HPDE6-E6E7 (cell line): ENCODE results near the gene GAS7.

Experiments used
- DNase-seq: peaks from one replicate; pipeline ENCODE4 v3.0.0; 2011; ENCODE audit warnings: missing footprints; ENCODE audit errors: extremely low spot score

Gene GAS7

GRCh38 chr17:9982159-9982558, 216.2 kb downstream of the GAS7 start:
- DNase-seq = no peak

DNA sequence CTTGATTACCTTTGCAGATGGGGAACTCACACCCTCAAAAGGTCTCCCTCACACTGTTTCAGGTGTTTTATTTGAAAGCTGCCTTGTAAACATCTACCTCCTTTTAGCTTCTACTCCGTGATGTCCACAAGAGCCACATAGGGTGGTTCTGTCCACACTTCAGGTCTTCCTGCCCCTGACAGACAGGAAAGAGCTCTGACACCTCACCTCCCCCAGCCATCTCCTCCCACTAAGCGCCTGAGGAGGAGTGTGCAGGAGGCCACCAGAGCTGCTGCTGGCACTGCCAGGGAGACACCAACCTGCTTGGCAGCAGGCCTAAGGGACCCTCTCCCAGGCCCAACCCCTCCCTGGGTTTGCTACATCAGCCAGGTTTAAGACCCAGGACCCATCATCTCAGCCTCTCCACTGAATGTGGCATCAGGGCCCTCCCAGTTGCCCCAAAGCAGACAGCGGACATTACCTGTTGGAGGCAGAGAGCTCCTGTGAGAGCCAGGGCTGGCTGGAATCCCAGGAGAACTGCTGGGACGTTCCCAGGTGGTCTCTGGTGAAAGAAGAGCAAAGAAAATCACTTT, 217.0 kb downstream of the GAS7 start:
- no peak for DNase-seq

GRCh38 chr17:9979463-9979995, 218.9 kb downstream of the GAS7 start:
- DNase-seq = no peak

DNA sequence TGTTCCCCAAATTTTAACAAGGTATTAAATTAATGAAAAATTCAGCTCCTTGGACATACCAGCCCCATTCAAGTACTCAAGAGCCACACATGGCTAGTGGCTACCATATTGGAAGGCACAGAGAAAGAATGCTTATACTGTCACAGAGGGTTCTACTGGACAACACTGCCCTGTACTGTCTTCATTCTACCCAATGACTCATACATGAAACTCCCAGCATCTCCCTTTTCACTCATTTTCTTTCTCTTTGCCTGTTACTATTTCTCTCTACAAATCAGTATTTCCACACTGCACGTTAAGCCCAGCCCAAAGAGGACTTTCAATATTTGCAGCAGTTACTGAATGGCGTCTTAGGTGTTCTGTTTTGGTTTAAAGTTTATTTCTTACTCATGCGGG, 221.2 kb downstream of the GAS7 start:
- no peak for DNase-seq

- no peak for DNase-seq
Observed at GRCh38 chr17:9976283-9977179, 221.9 kb downstream of the GAS7 start.

DNA sequence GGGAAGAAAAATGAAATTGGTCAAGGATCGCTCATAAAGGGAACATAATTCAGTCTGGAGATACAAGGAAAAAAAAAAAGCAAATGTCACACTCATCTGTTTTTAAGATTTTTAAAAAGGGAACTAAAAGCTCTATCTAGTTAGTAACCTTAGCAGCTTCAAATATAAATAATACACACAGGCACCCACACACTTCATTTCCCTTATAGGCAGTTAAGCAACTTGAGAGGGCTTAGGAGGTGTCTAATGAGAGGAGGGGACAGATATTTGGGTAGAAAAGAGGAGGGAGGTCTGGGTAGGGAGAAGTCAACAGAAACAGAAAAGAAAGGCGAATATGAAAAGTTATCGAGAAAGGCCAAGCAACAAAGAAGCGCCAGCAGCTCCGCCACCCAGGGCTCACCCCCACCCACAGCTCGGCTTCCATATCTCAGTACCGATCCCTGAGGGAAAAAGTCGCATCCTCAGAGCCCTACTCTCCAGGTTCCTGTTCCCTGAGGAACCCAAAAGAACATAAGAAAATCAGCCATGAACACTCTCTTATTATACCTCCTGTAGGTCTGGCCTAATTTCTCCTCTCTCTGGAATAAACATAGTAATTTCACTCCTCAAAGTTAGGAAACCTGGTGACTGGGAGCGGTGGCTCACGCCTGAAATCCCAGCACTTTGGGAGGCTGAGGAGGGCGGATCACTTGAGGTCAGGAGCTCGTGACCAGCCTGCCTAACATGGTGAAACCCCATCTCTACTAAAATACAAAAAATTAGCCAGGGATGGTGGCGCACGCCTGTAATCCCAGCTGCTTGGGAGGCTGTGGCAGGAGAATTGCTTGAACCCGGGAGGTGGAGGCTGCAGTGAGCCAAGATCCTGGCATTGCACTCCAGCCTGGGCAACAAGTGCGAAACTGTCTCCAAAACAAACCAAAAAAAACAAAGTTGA, 223.7 kb downstream of the GAS7 start:
- no peak for DNase-seq

- DNase-seq = no peak
Observed at GRCh38 chr17:9973669-9974447, 224.5 kb downstream of the GAS7 start.

DNA sequence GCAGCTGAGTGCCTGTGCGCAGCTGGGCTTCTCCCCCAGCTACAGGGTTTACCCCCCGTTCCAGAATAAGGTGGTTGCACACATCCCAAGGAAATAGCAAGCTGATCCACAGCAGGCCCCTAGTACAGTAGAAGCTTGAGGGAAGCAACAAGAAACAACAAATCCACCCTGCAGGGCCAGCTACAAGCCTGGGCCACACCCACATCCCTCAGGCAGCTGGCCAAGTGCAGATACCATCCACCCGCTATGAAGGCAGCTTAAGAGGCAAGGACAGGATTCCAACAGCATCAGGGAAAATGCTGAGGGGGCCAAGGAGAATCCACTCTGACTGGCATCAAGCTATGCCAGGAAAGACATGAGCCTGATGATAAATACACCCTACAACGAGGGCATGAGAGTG, 226.4 kb downstream of the GAS7 start:
- DNase-seq = no peak

DNA sequence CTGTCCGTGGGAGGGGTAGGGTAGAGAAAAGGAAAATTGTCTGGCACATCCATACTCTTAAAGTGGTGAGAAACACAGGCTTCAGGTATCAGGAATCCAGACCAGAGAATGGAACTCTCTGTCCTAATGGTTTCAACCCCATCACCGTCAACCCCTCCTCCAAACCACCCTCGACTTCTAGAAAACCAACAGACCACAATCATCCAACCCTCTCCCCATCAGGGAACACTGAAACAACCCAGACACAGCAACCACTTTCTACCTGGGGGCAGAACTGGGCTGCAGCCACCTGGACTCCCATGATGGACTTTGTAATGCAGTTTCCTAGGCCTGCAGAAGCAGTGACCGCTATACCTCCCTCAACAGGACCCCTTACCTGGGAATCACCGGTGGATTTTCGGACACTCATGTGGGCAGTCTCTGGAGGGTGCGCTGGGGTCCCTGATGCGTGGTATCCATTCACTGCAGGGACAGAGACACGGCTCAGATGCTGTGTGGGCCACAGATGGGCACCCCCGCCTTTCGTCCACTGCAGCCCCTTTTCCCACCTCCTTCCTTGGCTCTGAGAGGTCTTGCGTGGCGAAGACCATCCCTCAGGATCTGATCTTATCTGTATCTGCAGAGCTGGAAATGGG, 229.0 kb downstream of the GAS7 start:
- DNase-seq = no peak

- DNase-seq = no peak
Observed at GRCh38 chr17:9968881-9969280, 229.5 kb downstream of the GAS7 start.

DNA sequence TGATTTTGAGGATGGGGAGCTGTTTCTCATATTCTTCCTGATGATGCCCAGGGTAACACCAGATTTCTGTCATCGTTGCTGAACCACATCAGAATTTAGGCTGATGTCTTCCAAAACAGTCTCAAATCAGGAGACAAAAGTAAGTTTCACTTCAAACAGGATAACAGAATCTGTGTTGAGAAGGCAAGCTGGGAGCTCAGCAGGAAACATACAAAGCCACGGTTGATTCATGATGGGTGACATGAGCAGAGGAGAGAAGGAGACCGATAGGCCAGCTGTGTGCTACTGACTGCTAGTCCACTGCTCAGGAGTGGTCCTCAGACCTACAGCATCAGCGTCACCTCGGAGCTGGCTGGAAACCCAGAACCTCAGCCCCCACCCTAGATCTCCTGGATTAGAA, 230.4 kb downstream of the GAS7 start:
- no peak for DNase-seq

DNA sequence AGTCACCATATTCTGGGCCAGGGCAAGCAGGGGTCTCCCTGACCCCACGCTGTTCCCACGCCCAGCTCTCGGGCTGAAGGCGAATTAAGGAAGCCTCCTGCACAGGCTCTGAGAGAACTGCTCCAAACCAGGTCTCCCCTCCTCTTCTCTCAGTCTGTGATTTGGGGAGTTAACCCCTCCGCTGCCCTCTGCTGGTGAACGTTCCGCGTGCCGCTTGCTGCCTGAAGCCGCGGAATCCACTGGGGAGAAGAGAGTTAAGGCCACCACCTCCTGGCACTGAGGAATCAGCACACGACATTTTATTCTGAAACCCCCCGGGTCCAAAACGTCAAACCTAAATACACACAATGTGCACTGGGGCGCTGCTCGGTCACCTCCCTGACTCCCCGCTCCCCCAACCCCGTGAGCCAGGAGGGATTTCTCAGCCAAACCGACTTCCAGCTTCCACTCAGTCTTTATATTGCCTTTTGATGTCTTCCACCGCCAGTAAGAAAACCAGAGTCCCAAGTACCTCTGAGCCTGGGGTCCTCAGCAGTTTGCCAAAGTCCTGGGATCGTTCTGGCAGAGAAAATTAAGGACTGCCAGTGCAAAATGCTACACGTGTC, 238.9 kb downstream of the GAS7 start:
- no peak for DNase-seq

- no peak for DNase-seq
Observed at GRCh38 chr17:9958586-9959281, 239.7 kb downstream of the GAS7 start.

DNA sequence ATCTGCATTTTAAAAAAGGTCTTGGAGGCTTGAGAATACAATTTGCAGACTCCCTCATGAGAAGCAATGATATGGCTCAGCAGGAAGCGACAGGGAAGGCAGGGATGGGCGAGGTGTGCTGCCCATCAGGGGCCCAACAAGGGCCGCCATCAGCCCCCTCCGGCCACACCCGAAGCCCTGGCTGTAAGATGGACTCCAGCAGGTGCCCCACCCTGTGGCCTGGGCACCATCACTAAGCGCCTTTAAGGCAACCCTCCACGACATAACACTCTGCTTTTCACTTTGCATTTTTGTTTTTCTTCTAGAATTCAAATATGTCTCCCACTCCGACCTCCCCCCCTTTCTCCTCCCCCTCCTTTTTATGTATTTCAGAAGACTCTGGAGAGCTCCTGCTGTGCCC, 241.2 kb downstream of the GAS7 start:
- no peak for DNase-seq

GRCh38 chr17:9956474-9957131, 241.8 kb downstream of the GAS7 start:
- no peak for DNase-seq

DNA sequence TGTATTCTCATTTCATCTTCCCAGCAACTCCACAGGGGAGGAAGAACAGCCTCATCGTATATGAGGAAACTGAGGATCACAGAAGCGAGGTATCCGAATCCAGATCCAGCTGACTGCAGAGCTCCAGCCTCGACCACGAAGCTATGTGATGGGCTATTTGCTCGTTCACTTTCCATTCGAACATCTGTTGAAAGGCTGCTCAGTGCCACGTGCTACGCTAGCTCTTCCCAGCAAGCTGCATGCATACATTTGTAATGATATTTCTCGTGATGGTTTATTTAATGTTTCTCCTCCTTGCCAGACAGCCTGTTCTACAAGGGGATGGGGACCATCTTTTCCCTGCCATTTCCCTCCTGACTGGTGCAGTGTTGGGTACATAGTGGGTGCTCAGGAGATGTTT, 244.9 kb downstream of the GAS7 start:
- no peak for DNase-seq

DNA sequence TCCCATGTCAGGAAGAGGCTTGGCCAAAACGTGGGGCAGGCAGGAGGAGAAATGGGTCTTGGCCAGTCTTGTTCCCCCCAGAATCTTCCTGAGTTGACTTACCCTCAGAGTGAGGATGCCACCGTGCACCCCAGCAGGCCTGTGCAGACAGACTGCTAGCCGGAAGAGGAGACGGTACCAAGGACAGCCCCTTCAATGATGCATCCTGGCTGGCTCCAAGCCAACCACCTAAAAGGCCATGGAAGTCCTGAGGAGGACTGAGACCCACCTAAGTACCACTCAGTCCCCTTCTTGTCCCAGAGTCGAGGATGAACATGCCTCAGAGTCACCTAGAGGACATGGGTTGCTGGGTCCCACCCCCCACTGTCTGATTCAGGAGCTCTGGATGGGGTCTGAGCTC, 246.6 kb downstream of the GAS7 start:
- no peak for DNase-seq

GRCh38 chr17:9948928-9949327, 249.5 kb downstream of the GAS7 start:
- DNase-seq = no peak

GRCh38 chr17:9944704-9945103, 253.7 kb downstream of the GAS7 start:
- DNase-seq = no peak
